H9 (cell line): ENCODE results near the gene IMPDH2. TPM values are rescaled to one million over a fixed set of nuclear protein-coding genes. Genes with fewer than 3 reads are reported as not detected.

Experiments used
- DNase-seq: peaks from one replicate; pipeline ENCODE4 v3.0.0-alpha.2; 2017
- H2AFZ ChIP-seq: one replicate; pipeline ENCODE4 v1.6.1; 2013; ENCODE audit warnings: mild to moderate bottlenecking, low read length, control low read depth, moderate library complexity
- H2AK5ac ChIP-seq: 2 replicates; pipeline ENCODE4 v1.6.1; 2013; ENCODE audit warnings: low read length, control low read depth, mixed read lengths; ENCODE audit not compliant: insufficient read length
- H2BK120ac ChIP-seq: one replicate; pipeline ENCODE4 v1.6.1; 2013; ENCODE audit warnings: low read depth, mild to moderate bottlenecking, low read length, control low read depth, inconsistent platforms; ENCODE audit not compliant: poor library complexity, severe bottlenecking
- H2BK12ac ChIP-seq: 2 replicates; pipeline ENCODE4 v1.6.1; 2013; ENCODE audit warnings: low read length, control low read depth, mixed read lengths, low read depth; ENCODE audit not compliant: insufficient read length
- H2BK15ac ChIP-seq: 2 replicates; pipeline ENCODE4 v1.6.1; 2013; ENCODE audit warnings: low read depth, low read length, control low read depth
- H2BK20ac ChIP-seq: one replicate; pipeline ENCODE4 v1.6.1; 2013; ENCODE audit warnings: low read depth, mild to moderate bottlenecking, low read length, control low read depth, inconsistent platforms; ENCODE audit not compliant: poor library complexity, severe bottlenecking
- H2BK5ac ChIP-seq: 2 replicates; pipeline ENCODE4 v1.6.1; 2013; ENCODE audit warnings: low read length, control low read depth, mixed read lengths; ENCODE audit not compliant: insufficient read length
- H3K14ac ChIP-seq: 2 replicates; pipeline ENCODE4 v1.6.1; 2013; ENCODE audit warnings: low read length, control low read depth; ENCODE audit not compliant: insufficient read depth
- H3K18ac ChIP-seq: 2 replicates; pipeline ENCODE4 v1.6.1; 2013; ENCODE audit warnings: low read depth, mild to moderate bottlenecking, mixed read lengths, low read length, control low read depth; ENCODE audit not compliant: insufficient read length
- H3K23ac ChIP-seq: 2 replicates; pipeline ENCODE4 v1.6.1; 2013; ENCODE audit warnings: low read length, control low read depth, mixed read lengths, low read depth; ENCODE audit not compliant: insufficient read length
- H3K23me2 ChIP-seq: 2 replicates; pipeline ENCODE4 v1.6.1; 2013; ENCODE audit warnings: low read depth, mild to moderate bottlenecking, mixed read lengths, low read length, control low read depth; ENCODE audit not compliant: insufficient read length, poor library complexity, severe bottlenecking
- H3K27ac ChIP-seq: 2 replicates; pipeline ENCODE4 v1.5.1; 2013; ENCODE audit warnings: low read length, control low read depth, mixed read lengths, low read depth; ENCODE audit not compliant: insufficient read length
- H3K27me3 ChIP-seq: 2 replicates; pipeline ENCODE4 v1.6.1; 2013; ENCODE audit warnings: low read length, control low read depth, inconsistent platforms; ENCODE audit not compliant: insufficient read depth
- H3K4ac ChIP-seq: 2 replicates; pipeline ENCODE4 v1.6.1; 2013; ENCODE audit warnings: low read depth, mild to moderate bottlenecking, control low read depth, inconsistent platforms, low read length, moderate library complexity
- H3K4me1 ChIP-seq: 2 replicates; pipeline ENCODE4 v1.6.1; 2013; ENCODE audit warnings: low read length, control low read depth, inconsistent platforms; ENCODE audit not compliant: insufficient read depth
- H3K4me2 ChIP-seq: 2 replicates; pipeline ENCODE4 v1.6.1; 2013; ENCODE audit warnings: low read length, control low read depth, mixed read lengths; ENCODE audit not compliant: insufficient read length, insufficient read depth
- H3K56ac ChIP-seq: 2 replicates; pipeline ENCODE4 v1.6.1; 2013; ENCODE audit warnings: low read depth, mild to moderate bottlenecking, mixed read lengths, low read length, control low read depth; ENCODE audit not compliant: insufficient read length
- H3K79me1 ChIP-seq: 2 replicates; pipeline ENCODE4 v1.6.1; 2013; ENCODE audit warnings: low read depth, mild to moderate bottlenecking, moderate library complexity, low read length, control low read depth, inconsistent platforms; ENCODE audit not compliant: insufficient read depth, poor library complexity, severe bottlenecking
- H3K79me2 ChIP-seq: 2 replicates; pipeline ENCODE4 v1.6.1; 2013; ENCODE audit warnings: low read length, control low read depth, inconsistent platforms; ENCODE audit not compliant: insufficient read depth
- H3K9ac ChIP-seq: 2 replicates; pipeline ENCODE4 v1.6.1; 2013; ENCODE audit warnings: low read length, control low read depth, mixed read lengths; ENCODE audit not compliant: insufficient read length; ENCODE audit errors: extremely low read depth
- H3K9me3 ChIP-seq: one replicate; pipeline ENCODE4 v1.6.1; 2013; ENCODE audit warnings: low read depth, low read length, inconsistent platforms; ENCODE audit not compliant: control insufficient read depth
- H3T11ph ChIP-seq: one replicate; pipeline ENCODE4 v1.6.1; 2013; ENCODE audit warnings: mild to moderate bottlenecking, low read length, control low read depth, inconsistent platforms
- H4K20me1 ChIP-seq: one replicate; pipeline ENCODE4 v1.6.1; 2013; ENCODE audit not compliant: control insufficient read depth, insufficient read length, insufficient read depth
- H4K5ac ChIP-seq: 2 replicates; pipeline ENCODE4 v1.6.1; 2013; ENCODE audit warnings: low read depth, mild to moderate bottlenecking, mixed read lengths, low read length, control low read depth; ENCODE audit not compliant: insufficient read length
- H4K8ac ChIP-seq: replicated peaks from 2 replicates; pipeline ENCODE4 v1.6.1; 2013; ENCODE audit warnings: low read length, control low read depth, mixed read lengths, low read depth; ENCODE audit not compliant: insufficient read length
- H4K91ac ChIP-seq: 2 replicates; pipeline ENCODE4 v1.6.1; 2013; ENCODE audit warnings: low read depth, mild to moderate bottlenecking, moderate library complexity, mixed read lengths, low read length, control low read depth; ENCODE audit not compliant: insufficient read length
- H3K27ac Mint-ChIP-seq, 3 experiments: 2 replicates in 2 of 3; 3 replicates in 1 of 3; pipeline ENCODE4 v1.8.0; 2020 to 2021; ENCODE audit warnings: mixed read lengths in 3 of 3, mild to moderate bottlenecking in 1 of 3, moderate library complexity in 1 of 3
- H3K27me3 Mint-ChIP-seq: 2 replicates; pipeline ENCODE4 v1.8.0; 2021; ENCODE audit warnings: low read depth, mild to moderate bottlenecking, moderate library complexity, mixed read lengths
- H3K36me3 Mint-ChIP-seq, 3 experiments: 2 replicates in 2 of 3; 3 replicates in 1 of 3; pipeline ENCODE4 v1.8.0; 2020 to 2021; ENCODE audit warnings: low read depth in 3 of 3, mixed read lengths in 3 of 3; ENCODE audit not compliant: insufficient read depth in 1 of 3
- H3K4me1 Mint-ChIP-seq, 2 experiments: 2 replicates each; pipeline ENCODE4 v1.8.0; 2020; ENCODE audit warnings: mixed read lengths in 2 of 2
- H3K4me3 Mint-ChIP-seq, 2 experiments: 2 replicates in 1 of 2; 3 replicates in 1 of 2; pipeline ENCODE4 v1.8.0; 2020 to 2021; ENCODE audit warnings: mild to moderate bottlenecking in 2 of 2, mixed read lengths in 2 of 2, moderate library complexity in 1 of 2
- H3K9me3 Mint-ChIP-seq, 2 experiments: 2 replicates in 1 of 2; 3 replicates in 1 of 2; pipeline ENCODE4 v1.8.0; 2020; ENCODE audit warnings: mild to moderate bottlenecking in 2 of 2, mixed read lengths in 2 of 2, moderate library complexity in 1 of 2
- WGBS: extraction: QIAGEN DNeasy Blood & Tissue Kit; methylation state at CpG from one replicate; pipeline ENCODE4 v1.1.7; 2013; ENCODE audit warnings: missing lambda C conversion rate, low lambda C conversion rate, mixed read lengths; ENCODE audit not compliant: insufficient read length; ENCODE audit errors: extremely low coverage; 5-methylcytosine and 5-hydroxymethylcytosine counted together
- total RNA-seq: library from RNA; stranded (reverse); gene quantifications from 2 replicates; pipeline ENCODE4 v1.2.1, GENCODE V29; 2021
- TF ChIP-seq, protein P1 (sequence below): fragments of 200-600 bp; sonication (generic); conservative IDR thresholded peaks from 3 replicates; pipeline ENCODE4 v1.8.0; 2021; ENCODE audit warnings: antibody characterized with exemption, mild to moderate bottlenecking

IMPDH2 gene
- total RNA-seq, 1 experiment from 2014 or later: 408 TPM

- Histone ChIP-seq H3K23ac (no peak overlapping the region), H3K27ac (no peak overlapping the region), H4K5ac (no peak overlapping the region), H3K9me3 (no peaks in the 10 kb centered on the region), H3K79me1 (no peaks in the 10 kb centered on the region), H2BK120ac (no peak overlapping the region), H2AFZ (no peak overlapping the region), H3K14ac (no peak overlapping the region), H3T11ph (no peak overlapping the region), H3K23me2 (no peaks in the 10 kb centered on the region), H2AK5ac (no peak overlapping the region), H3K79me2 (no peaks in the 10 kb centered on the region), H4K8ac (no peak overlapping the region), H3K18ac (no peak overlapping the region), H2BK15ac (no peak overlapping the region), H2BK12ac (no peak overlapping the region), H3K4ac (no peak overlapping the region), H4K20me1 (no peaks in the 10 kb centered on the region), H3K56ac (no peak overlapping the region), H2BK20ac (no peak overlapping the region), H3K27me3 (no peaks in the 10 kb centered on the region), H4K91ac (no peak overlapping the region), H3K4me2 (no peak overlapping the region), H3K9ac (no peak overlapping the region), H3K4me1 (no peaks in the 10 kb centered on the region), H2BK5ac (no peak overlapping the region)
- TF ChIP-seq, protein P1, sequence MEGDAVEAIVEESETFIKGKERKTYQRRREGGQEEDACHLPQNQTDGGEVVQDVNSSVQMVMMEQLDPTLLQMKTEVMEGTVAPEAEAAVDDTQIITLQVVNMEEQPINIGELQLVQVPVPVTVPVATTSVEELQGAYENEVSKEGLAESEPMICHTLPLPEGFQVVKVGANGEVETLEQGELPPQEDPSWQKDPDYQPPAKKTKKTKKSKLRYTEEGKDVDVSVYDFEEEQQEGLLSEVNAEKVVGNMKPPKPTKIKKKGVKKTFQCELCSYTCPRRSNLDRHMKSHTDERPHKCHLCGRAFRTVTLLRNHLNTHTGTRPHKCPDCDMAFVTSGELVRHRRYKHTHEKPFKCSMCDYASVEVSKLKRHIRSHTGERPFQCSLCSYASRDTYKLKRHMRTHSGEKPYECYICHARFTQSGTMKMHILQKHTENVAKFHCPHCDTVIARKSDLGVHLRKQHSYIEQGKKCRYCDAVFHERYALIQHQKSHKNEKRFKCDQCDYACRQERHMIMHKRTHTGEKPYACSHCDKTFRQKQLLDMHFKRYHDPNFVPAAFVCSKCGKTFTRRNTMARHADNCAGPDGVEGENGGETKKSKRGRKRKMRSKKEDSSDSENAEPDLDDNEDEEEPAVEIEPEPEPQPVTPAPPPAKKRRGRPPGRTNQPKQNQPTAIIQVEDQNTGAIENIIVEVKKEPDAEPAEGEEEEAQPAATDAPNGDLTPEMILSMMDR: no peak
- no peak for DNase-seq
- Mint-ChIP-seq H3K27me3 (no peaks in the 10 kb centered on the region), H3K9me3 (no peaks in the 10 kb centered on the region), H3K4me1 (no peaks in the 10 kb centered on the region), H3K4me3 (no peak overlapping the region), H3K36me3 (peaks cover 36 to 81% (median 72%) of the 10 kb centered on the region in 3 experiments), H3K27ac (no peak overlapping the region; a peak in 1 of 7 replicates)
- WGBS: no CpG with 5 or more reads among the region's 4 CpGs
These were observed 48.9 kb downstream of the IMPDH2 start for GRCh38 chr3:48980295-48980694.
